ENCODE data around the gene ESPN.
A peak's percentile ranks its signal among the peaks of the same experiment; 100 is the strongest.

Gene ESPN

DNA sequence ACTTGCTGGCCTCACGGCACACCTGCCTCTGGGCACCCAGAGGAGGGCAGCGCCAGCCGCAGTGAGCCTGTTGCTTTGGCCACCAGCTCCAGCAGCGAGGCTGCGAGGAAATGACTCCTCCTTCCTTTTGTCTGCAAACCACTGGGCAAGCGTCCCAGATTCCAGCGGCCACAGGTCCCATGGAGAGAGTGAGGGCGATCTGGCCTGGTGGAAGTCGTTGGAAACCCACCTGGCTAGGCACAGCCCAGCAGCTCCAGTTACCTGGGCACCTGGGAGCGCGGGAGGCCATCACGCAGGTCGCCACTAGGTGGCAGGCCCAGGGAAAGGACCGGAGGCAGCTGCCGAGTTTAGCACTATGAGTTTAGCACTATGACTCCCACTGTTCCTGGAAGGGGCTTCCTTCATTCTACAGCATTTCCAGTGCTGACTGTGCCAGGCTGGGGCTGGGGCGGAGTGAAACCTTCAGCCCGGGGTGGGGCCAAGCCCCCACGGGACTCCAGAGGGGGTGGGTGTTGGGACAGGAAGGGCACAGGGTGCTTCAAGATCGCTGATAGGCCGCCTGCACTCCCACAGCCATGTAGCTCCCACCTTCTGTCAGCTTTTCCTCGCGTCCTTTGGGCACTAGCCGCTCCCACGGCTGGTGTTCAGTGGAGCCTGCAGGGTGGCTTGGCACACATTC lies 1.1 kb upstream of the ESPN start:
- TF ChIP-seq, protein P1, sequence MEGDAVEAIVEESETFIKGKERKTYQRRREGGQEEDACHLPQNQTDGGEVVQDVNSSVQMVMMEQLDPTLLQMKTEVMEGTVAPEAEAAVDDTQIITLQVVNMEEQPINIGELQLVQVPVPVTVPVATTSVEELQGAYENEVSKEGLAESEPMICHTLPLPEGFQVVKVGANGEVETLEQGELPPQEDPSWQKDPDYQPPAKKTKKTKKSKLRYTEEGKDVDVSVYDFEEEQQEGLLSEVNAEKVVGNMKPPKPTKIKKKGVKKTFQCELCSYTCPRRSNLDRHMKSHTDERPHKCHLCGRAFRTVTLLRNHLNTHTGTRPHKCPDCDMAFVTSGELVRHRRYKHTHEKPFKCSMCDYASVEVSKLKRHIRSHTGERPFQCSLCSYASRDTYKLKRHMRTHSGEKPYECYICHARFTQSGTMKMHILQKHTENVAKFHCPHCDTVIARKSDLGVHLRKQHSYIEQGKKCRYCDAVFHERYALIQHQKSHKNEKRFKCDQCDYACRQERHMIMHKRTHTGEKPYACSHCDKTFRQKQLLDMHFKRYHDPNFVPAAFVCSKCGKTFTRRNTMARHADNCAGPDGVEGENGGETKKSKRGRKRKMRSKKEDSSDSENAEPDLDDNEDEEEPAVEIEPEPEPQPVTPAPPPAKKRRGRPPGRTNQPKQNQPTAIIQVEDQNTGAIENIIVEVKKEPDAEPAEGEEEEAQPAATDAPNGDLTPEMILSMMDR (IDR thresholded peaks at IDR 0.05; ENCODE audit: low read depth, low read length): peak; percentile 92
- no peaks in the 10 kb centered on the region for H3K36me3 ChIP-seq
- DNase-seq: peak; percentile 77
- H3K9me3 ChIP-seq (ENCODE audit: severe bottlenecking): no peaks in the 10 kb centered on the region
- H3K27ac ChIP-seq: peak overlapping the region; percentile 36
- no peak overlapping the region for H3K4me3 ChIP-seq (ENCODE audit: low read depth, low read length)
- H3K27me3 ChIP-seq (ENCODE audit: insufficient read depth, low read depth, severe bottlenecking): no peaks in the 10 kb centered on the region

DNA sequence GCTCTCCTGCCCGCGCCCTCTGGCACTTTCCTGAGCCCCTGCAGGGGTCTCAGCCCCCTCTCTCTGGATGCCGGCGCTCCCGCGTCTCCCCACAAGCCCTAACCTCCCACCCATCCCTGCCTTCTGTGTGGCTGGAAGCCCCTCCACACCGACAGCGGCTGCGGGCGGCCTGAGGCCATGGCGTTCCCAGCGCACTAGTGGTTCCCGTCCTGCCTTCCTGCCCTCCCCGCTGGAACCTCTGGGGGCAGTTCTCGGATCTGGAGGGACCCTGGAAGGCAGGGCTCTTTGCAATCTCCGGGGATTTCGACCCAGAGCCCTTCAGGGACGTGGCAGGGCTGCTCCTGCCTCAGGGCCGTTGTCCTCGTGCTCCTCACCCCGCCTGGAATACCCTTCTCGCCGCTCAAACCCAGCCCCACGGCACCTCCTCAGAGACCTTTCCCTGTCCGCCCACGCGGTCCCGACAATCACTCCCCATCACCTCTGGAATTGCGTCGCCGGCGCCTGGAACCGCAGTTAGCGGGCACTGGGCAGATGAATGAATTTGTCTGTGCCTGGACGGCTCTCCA lies 493 bp upstream of the ESPN start:
- Histone ChIP-seq H3K36me3 (no peaks in the 10 kb centered on the region), H3K4me3 (ENCODE audit: low read depth, low read length) (no peak overlapping the region), H3K9me3 (ENCODE audit: severe bottlenecking) (no peaks in the 10 kb centered on the region), H3K27ac (peak overlapping the region; percentile 36; the same call in 1 of the 2 replicates), H3K27me3 (ENCODE audit: insufficient read depth, low read depth, severe bottlenecking) (no peaks in the 10 kb centered on the region)
- TF ChIP-seq, protein P1 (IDR thresholded peaks at IDR 0.05; ENCODE audit: low read depth, low read length): no peak
- no peak for DNase-seq

DNA sequence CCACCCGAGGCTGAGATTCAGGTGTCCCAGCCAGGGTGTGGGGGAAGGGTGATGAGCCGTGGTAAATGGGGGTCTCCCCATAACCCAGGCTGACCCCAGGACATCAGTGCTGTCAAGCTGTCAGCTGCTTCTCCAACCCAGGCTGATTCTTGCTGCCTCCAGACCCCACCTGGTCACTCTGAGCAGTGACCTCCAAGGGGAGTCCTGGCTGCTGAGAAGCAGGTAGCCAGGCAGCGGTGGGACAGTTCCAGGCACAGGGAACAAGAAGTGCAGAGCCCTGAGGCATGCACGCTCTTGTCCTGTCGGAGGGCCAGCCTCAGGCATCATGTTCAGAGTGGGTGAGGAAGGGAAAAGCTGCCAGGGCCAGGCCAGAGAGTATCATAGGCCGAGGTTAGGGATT lies 1.1 kb downstream of the ESPN start:
- TF ChIP-seq, protein P1 (IDR thresholded peaks at IDR 0.05; ENCODE audit: low read depth, low read length): no peak
- H3K4me3 ChIP-seq (ENCODE audit: low read depth, low read length): no peak overlapping the region
- H3K27ac ChIP-seq: peak overlapping the region; percentile 67
- no peaks in the 10 kb centered on the region for H3K9me3 ChIP-seq (ENCODE audit: severe bottlenecking)
- H3K36me3 ChIP-seq: no peaks in the 10 kb centered on the region
- no peak for DNase-seq
- no peaks in the 10 kb centered on the region for H3K27me3 ChIP-seq (ENCODE audit: insufficient read depth, low read depth, severe bottlenecking)

DNA sequence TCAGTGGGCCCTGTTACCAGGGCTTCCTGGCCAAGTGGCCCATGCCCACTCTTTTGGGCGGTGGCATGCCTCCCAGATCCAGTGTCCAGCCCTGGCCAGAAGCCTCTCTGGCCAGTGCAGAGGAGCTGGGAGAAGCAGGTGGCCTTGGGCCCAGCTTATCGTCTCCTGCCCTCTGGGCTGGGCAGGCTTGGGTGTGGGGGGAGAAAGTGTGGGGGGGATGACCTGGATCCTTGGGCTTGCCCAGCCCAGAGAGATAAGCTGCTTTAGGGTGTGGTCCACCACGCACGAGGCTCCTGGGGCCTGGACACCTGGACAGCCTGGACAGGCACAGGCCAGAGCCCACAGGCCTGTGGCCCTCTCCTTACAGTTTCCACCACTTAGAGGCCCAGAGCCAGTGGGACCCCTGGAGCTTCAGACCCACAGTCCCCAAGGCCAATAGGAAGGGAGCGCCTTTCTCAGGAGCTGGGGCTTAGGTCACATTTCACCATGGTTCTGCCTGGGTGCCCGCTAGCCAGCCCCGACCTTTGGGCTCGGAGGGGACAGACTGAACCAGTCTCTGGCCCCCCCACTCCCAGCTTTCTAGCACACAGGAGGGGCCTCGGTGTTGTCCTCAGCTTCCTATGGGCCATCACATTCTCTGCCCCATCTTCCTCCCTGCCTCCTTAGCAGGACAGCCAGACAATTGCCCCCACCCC lies 1.8 kb downstream of the ESPN start:
- no peaks in the 10 kb centered on the region for H3K27me3 ChIP-seq (ENCODE audit: insufficient read depth, low read depth, severe bottlenecking)
- no peaks in the 10 kb centered on the region for H3K36me3 ChIP-seq
- TF ChIP-seq, protein P1 (IDR thresholded peaks at IDR 0.05; ENCODE audit: low read depth, low read length): no peak
- H3K4me3 ChIP-seq (ENCODE audit: low read depth, low read length): no peak overlapping the region
- no peaks in the 10 kb centered on the region for H3K9me3 ChIP-seq (ENCODE audit: severe bottlenecking)
- peak; percentile 78 for DNase-seq
- H3K27ac ChIP-seq: peak overlapping the region; percentile 67

DNA sequence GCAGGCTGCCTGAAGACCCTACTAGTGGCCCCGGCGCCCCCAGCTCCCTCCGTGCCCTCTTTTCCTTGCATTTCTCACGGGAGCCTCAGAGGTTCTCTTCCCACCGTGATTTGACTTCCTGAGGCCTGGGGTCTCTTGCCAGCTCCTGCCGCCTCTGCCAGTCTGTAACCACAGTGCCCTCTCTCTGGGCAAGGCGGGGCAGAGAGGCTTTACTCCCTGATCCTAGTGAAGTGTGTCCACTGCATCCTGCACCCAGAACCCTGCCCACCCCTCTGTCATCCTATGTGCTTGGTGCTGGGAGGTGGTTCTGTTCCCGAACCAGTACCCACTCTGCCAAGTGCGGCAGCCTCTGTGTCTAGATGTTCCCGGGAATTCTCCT lies 2.4 kb downstream of the ESPN start:
- Histone ChIP-seq H3K27me3 (ENCODE audit: insufficient read depth, low read depth, severe bottlenecking) (no peaks in the 10 kb centered on the region), H3K9me3 (ENCODE audit: severe bottlenecking) (no peaks in the 10 kb centered on the region), H3K4me3 (ENCODE audit: low read depth, low read length) (no peak overlapping the region), H3K36me3 (no peaks in the 10 kb centered on the region), H3K27ac (peak overlapping the region; percentile 67)
- TF ChIP-seq, protein P1 (IDR thresholded peaks at IDR 0.05; ENCODE audit: low read depth, low read length): no peak
- DNase-seq: no peak
